ENCODE data around the gene HSD17B1.
"Not testable (repeated sequence)": the region's sequence is repeated elsewhere in the genome, so short reads cannot be mapped to it uniquely, and the experiment has no call there.

HSD17B1 gene

GRCh38 chr17:42548070-42548837 is 4.5 kb upstream of the HSD17B1 start:
- peak; percentile 79 for DNase-seq

DNA sequence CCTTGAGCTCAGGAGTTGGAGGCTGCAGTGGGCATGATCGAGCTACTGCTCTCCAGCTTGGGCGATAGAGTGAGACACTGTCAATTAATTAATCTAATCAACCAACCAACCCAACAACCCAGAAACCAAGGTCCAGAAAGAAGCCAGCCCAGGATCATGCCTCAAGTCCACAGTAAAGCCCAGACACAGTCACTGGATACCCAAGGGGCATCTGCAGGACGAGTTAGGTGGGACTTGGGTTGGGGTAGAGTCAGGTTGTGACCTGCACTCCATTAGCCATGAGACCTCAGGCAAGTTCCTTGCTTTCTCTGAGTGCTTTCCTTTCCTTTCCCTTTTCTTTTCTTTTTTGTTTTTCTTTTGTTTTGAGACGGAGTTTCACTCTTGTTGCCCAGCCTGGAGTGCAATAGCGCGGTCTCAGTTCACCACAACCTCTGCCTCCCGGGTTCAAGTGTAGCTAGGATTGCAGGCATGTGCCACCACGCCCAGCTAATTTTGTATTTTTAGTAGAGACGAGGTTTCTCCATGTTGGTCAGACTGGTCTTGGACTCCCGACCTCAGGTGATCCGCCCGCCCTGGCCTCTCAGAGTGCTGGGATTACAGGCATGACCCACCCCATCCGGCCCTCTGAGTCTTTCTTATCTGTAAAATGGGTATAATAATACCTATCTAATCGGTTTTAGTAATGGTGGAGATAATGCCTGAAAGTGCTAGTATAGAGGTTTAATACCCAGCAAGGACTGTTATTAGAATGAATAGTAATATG is 3.5 kb upstream of the HSD17B1 start:
- no peak for DNase-seq

GRCh38 chr17:42553161-42553818 is 567 bp downstream of the HSD17B1 start:
- no peak for DNase-seq

- DNase-seq: no peak
Observed at GRCh38 chr17:42553866-42554249, 1.1 kb downstream of the HSD17B1 start.

GRCh38 chr17:42554250-42555121 is 1.8 kb downstream of the HSD17B1 start:
- DNase-seq: peak; percentile 72

- DNase-seq: no peak
Observed at GRCh38 chr17:42555122-42555622, 2.4 kb downstream of the HSD17B1 start.

GRCh38 chr17:42555961-42556617 is 3.4 kb downstream of the HSD17B1 start:
- DNase-seq: not testable (repeated sequence)

DNA sequence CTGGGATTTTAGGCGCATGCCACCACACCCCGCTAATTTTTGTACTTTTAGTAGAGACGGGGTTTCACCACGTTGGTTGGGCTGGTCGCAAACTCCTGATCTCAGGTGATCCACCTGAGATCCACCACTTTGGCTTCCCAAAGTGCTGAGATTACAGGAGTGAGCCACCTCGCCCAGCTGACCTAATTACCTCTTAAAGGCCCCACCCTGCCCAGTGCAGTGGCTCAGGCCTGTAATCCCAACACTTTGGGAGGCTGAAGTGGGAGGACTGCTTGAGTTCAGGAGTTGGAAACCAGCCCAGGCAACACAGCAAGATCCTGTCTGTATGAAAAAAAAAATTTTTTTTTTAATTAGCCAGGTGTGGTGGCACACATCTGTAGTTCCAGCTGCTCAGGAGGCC is 6.4 kb downstream of the HSD17B1 start:
- no peak for DNase-seq

DNA sequence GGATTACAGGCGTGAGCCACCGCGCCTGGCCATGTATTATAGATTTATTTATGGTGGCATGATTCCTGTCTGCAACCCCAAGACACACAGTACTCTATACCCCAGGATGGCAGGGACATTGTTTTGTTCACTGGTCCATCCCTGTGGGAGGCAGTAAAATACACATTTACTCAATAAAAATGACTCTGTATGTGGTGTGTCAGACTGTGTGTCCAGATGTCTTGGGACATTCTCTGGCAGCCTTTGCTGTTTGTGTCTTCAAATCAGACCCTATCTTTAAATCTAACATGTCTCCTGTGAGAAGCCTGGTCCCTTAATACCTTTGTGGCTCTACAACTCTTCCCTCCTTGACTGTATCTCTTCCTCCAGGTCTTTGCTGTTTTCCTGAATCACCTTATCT is 7.5 kb downstream of the HSD17B1 start:
- no peak for DNase-seq

DNA sequence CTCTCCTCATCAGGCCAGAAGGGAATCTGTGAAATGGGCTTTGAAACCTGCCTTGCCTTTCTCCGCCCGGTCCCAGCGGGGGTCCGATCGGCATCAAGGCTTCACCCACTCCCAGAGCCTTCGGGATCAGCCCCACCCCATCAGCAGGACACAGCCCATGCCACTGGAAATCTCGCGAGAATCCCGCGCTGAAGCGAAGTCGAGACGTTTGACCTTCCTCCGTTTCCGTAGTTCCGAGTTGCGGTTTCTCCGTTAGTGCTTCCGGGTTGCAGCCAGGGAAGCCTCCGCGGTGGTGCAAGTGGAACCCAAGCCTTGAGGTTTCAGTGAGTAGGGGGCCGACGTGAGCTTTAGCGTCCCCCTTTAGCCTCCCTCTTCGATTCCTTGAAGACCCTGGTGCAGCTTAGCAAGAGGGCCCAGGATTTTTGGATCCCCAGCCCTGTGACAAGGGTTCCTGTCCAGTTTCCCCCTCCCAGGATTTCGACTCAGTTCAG is 9.2 kb downstream of the HSD17B1 start, which contains the start of gene COASY:
TSS of gene COASY (plus strand) at position 252 of the 491 bp plus-strand sequence. CDS start 475 bp downstream, outside the sequence.
- DNase-seq: peak; percentile 95

GRCh38 chr17:42562388-42563142 is 9.8 kb downstream of the HSD17B1 start:
- DNase-seq: peak; percentile 30

- DNase-seq: no peak
Observed at GRCh38 chr17:42563143-42563509, 10.4 kb downstream of the HSD17B1 start.

GRCh38 chr17:42563543-42563942 is 10.8 kb downstream of the HSD17B1 start:
- DNase-seq: no peak

- DNase-seq: no peak
Observed at GRCh38 chr17:42563950-42564349, 11.2 kb downstream of the HSD17B1 start.

GRCh38 chr17:42564815-42565522 is 12.2 kb downstream of the HSD17B1 start:
- DNase-seq: no peak

- no peak for DNase-seq
Observed at GRCh38 chr17:42565523-42566214, 12.9 kb downstream of the HSD17B1 start.

GRCh38 chr17:42566215-42566882 is 13.6 kb downstream of the HSD17B1 start:
- DNase-seq: no peak

DNA sequence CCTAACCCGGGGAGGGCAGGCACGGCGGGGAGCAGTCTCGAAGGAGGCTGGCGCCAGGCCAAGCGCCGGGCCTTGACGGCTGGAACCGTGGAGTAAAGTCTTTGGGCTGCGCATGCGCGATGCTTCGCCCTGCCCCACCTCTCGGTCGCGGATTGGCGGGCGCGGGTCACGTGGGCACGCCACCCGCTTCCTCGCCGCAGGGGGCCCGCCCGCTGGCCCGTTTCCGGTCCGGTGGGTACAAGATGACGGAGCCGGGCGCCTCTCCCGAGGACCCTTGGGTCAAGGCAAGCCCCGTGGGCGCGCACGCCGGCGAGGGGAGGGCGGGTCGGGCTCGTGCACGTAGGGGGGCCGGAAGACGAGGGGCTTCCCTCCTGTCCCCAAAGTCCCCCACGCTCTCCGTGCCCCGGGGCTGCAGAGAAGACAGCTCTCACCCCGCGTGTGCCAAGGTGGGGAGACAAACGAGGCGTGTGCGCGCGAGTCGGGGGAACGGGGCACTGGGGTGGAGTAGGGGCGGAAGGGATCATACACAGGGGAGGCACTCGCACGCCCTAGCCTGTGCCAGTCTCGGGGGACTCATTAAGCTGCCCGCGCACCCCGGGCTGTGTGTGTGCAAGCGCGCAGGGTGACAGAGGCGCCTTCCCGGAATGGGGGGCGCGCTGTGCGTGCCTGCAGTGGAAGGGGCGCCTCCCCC is 14.3 kb downstream of the HSD17B1 start, which contains the start of gene MLX:
TSS of gene MLX (plus strand) at position 218 of the 691 bp plus-strand sequence. CDS start at position 243, 25 bp downstream.
- peak; percentile 92 for DNase-seq
